ENCODE measurements around the gene AUH.

- no peak for TF ChIP-seq CTCF (IDR thresholded peaks at IDR 0.05)
- TF ChIP-seq EP300 (IDR thresholded peaks at IDR 0.05), result no peak
- TF ChIP-seq POLR2A (IDR thresholded peaks at IDR 0.05), result no peak
Measured at GRCh38 chr9:91392435-91392834, 30.7 kb upstream of the AUH start.

All from gastroesophageal sphincter (tissue), 3 donors.